ENCODE data around the gene CACNA1F.

Gene CACNA1F

GRCh38 chrX:49257074-49257790 lies 24.1 kb upstream of the CACNA1F start:
- no peak for DNase-seq

- no peak for DNase-seq
Measured at GRCh38 chrX:49256268-49256995, 23.3 kb upstream of the CACNA1F start.

GRCh38 chrX:49254639-49255038 lies 21.5 kb upstream of the CACNA1F start:
- DNase-seq: no peak

GRCh38 chrX:49251325-49251724 lies 18.2 kb upstream of the CACNA1F start:
- no peak for DNase-seq

- DNase-seq: no peak
Measured at GRCh38 chrX:49250578-49250977, 17.4 kb upstream of the CACNA1F start.

GRCh38 chrX:49250066-49250465 lies 16.9 kb upstream of the CACNA1F start:
- DNase-seq: no peak

- DNase-seq: no peak
Measured at GRCh38 chrX:49249616-49250015, 16.5 kb upstream of the CACNA1F start.

GRCh38 chrX:49249071-49249470 lies 15.9 kb upstream of the CACNA1F start:
- DNase-seq: no peak

GRCh38 chrX:49247916-49248811 lies 15.0 kb upstream of the CACNA1F start:
- DNase-seq: no peak

- DNase-seq: no peak
Measured at GRCh38 chrX:49247346-49247745, 14.2 kb upstream of the CACNA1F start.

- DNase-seq: no peak
Measured at GRCh38 chrX:49246541-49246940, 13.4 kb upstream of the CACNA1F start.

GRCh38 chrX:49244207-49244606 lies 11.1 kb upstream of the CACNA1F start:
- DNase-seq: no peak

- DNase-seq: no peak
Measured at GRCh38 chrX:49243166-49243565, 10.0 kb upstream of the CACNA1F start.

- DNase-seq: no peak
Measured at GRCh38 chrX:49242545-49243066, 9.5 kb upstream of the CACNA1F start.

- no peak for DNase-seq
Measured at GRCh38 chrX:49238735-49239134, 5.6 kb upstream of the CACNA1F start.

- DNase-seq: peak; percentile 60 to 73
Measured at GRCh38 chrX:49237060-49237459, 3.9 kb upstream of the CACNA1F start.

GRCh38 chrX:49233887-49234555 lies 881 bp upstream of the CACNA1F start:
- no peak for DNase-seq

GRCh38 chrX:49232525-49232924 lies 615 bp downstream of the CACNA1F start:
- no peak for DNase-seq

GRCh38 chrX:49231333-49232000 lies 1.7 kb downstream of the CACNA1F start:
- DNase-seq: no peak

GRCh38 chrX:49230500-49231232 lies 2.5 kb downstream of the CACNA1F start:
- no peak for DNase-seq

GRCh38 chrX:49228185-49228584 lies 5.0 kb downstream of the CACNA1F start:
- DNase-seq: no peak

Measured in AML-193 (cell line).